ENCODE measurements around the gene MRPL43. TPM values are rescaled to one million over a fixed set of nuclear protein-coding genes. Genes with fewer than 3 reads are reported as not detected.

Gene MRPL43
- total and polyA plus RNA-seq, 10 of the 15 experiments (the other 5 are each of a cell fraction or from before 2014, with no cell fraction given), result 16.6 to 108 (median 65.1) TPM

GRCh38 chr10:101031796-101032636 is 44.7 kb upstream of the MRPL43 start (continued):
- no peak for TF ChIP-seq ZNF384 (IDR thresholded peaks at IDR 0.05; ENCODE audit: borderline replicate concordance, low read depth, low read length)
- 0 out of 2 replicates have a peak, but pooled peaks have one; percentile 31 for TF ChIP-seq BACH1 (IDR thresholded peaks at IDR 0.05; ENCODE audit: borderline replicate concordance)
- TF ChIP-seq MEF2B (IDR thresholded peaks at IDR 0.05; ENCODE audit: partially characterized antibody, poor library complexity, severe bottlenecking), result no peak
- no peak for TF ChIP-seq E2F8 (IDR thresholded peaks at IDR 0.05; ENCODE audit: low read depth, partially characterized antibody)
- TF ChIP-seq KAT2A (conservative IDR thresholded peaks at IDR 0.05; ENCODE audit: control insufficient read depth, low read depth, low read length), result no peak
- TF ChIP-seq RELA (IDR thresholded peaks at IDR 0.05; ENCODE audit: borderline replicate concordance, partially characterized antibody), result no peak
- TF ChIP-seq, protein P1, sequence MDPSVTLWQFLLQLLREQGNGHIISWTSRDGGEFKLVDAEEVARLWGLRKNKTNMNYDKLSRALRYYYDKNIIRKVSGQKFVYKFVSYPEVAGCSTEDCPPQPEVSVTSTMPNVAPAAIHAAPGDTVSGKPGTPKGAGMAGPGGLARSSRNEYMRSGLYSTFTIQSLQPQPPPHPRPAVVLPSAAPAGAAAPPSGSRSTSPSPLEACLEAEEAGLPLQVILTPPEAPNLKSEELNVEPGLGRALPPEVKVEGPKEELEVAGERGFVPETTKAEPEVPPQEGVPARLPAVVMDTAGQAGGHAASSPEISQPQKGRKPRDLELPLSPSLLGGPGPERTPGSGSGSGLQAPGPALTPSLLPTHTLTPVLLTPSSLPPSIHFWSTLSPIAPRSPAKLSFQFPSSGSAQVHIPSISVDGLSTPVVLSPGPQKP (IDR thresholded peaks at IDR 0.05; ENCODE audit: low read depth, low read length), result no peak
- TF ChIP-seq SRF (IDR thresholded peaks at IDR 0.05; ENCODE audit: low read depth in 2 of 2, low read length in 2 of 2), result no peak
- TF ChIP-seq POLR2A (IDR thresholded peaks at IDR 0.05; ENCODE audit: low read depth, low read length), result no peak
- TF ChIP-seq ZZZ3 (IDR thresholded peaks at IDR 0.05; ENCODE audit: control insufficient read depth, insufficient read length, low read depth), result no peak
- no peak for TF ChIP-seq POLR2AphosphoS5 (IDR thresholded peaks at IDR 0.05; ENCODE audit: low read length)
- TF ChIP-seq EGR1 (IDR thresholded peaks at IDR 0.05; ENCODE audit: borderline replicate concordance in 1 of 2, low read depth in 2 of 2, low read length in 2 of 2), result peak in 1 of 2 experiments; percentile 37; a peak in 1 of 3 replicates
- TF ChIP-seq TARDBP (IDR thresholded peaks at IDR 0.05; ENCODE audit: borderline replicate concordance), result no peak
- no peak for TF ChIP-seq FOXK2 (IDR thresholded peaks at IDR 0.05)
- TF ChIP-seq BCL11A (IDR thresholded peaks at IDR 0.05; ENCODE audit: low read depth, low read length), result no peak
- no peak for TF ChIP-seq FOXM1 (IDR thresholded peaks at IDR 0.05; ENCODE audit: low read depth, low read length)
- no peak for TF ChIP-seq NKRF (conservative IDR thresholded peaks at IDR 0.05)
- no peak for TF ChIP-seq NFYB (IDR thresholded peaks at IDR 0.05; ENCODE audit: insufficient read depth, low read depth, low read length)
- TF ChIP-seq IKZF2 (IDR thresholded peaks at IDR 0.05), result no peak
- TF ChIP-seq, protein P2, sequence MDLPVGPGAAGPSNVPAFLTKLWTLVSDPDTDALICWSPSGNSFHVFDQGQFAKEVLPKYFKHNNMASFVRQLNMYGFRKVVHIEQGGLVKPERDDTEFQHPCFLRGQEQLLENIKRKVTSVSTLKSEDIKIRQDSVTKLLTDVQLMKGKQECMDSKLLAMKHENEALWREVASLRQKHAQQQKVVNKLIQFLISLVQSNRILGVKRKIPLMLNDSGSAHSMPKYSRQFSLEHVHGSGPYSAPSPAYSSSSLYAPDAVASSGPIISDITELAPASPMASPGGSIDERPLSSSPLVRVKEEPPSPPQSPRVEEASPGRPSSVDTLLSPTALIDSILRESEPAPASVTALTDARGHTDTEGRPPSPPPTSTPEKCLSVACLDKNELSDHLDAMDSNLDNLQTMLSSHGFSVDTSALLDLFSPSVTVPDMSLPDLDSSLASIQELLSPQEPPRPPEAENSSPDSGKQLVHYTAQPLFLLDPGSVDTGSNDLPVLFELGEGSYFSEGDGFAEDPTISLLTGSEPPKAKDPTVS (IDR thresholded peaks at IDR 0.05; ENCODE audit: low read depth, low read length), result no peak

All from GM12878 (cell line).